WTC11 (cell line): ENCODE results near the gene GAL3ST2. TPM values are rescaled to one million over a fixed set of nuclear protein-coding genes. Genes with fewer than 3 reads are reported as not detected.

Experiments used
- ATAC-seq: fragments of 200-7000 bp; cut with Tn5 transposase; 2 replicates; pipeline ENCODE4 v1.10.0; 2021; ENCODE audit warnings: mild to moderate bottlenecking, moderate library complexity
- CTCF ChIA-PET: fragments of 300-600 bp; sonication (Branson Sonifier 250); formaldehyde crosslinking; loops from one replicate; lab custom pipeline; 2021; ENCODE audit warnings: antibody characterized with exemption; lab: Charles Lee
- POLR2A ChIA-PET: fragments of 350-600 bp; sonication (Branson Sonifier 250); formaldehyde crosslinking; loops from one replicate; lab custom pipeline; 2021; ENCODE audit warnings: antibody characterized with exemption; lab: Charles Lee
- DNase-seq: peaks from one replicate; pipeline ENCODE4 v3.0.0; 2021; ENCODE audit warnings: low spot score
- H3K27ac Mint-ChIP-seq: 2 replicates; pipeline ENCODE4 v1.8.0; 2021; ENCODE audit warnings: mixed read lengths
- H3K27me3 Mint-ChIP-seq: 2 replicates; pipeline ENCODE4 v1.8.0; 2021; ENCODE audit warnings: low read depth, mild to moderate bottlenecking, moderate library complexity, mixed read lengths
- H3K36me3 Mint-ChIP-seq: 2 replicates; pipeline ENCODE4 v1.8.0; 2021; ENCODE audit warnings: mixed read lengths
- H3K4me1 Mint-ChIP-seq: 2 replicates; pipeline ENCODE4 v1.8.0; 2022; ENCODE audit warnings: mixed read lengths
- H3K4me3 Mint-ChIP-seq: 2 replicates; pipeline ENCODE4 v1.8.0; 2021; ENCODE audit warnings: mild to moderate bottlenecking, moderate library complexity, mixed read lengths
- H3K9me3 Mint-ChIP-seq: 2 replicates; pipeline ENCODE4 v1.8.0; 2021; ENCODE audit warnings: mixed read lengths
- FOXK1 ChIP-seq: sonication (generic); formaldehyde crosslinking; IDR thresholded peaks from 2 replicates; pipeline ENCODE4 v1.8.0; 2022; ENCODE audit warnings: mild to moderate bottlenecking, moderate library complexity, missing genetic modification reagents
- JAZF1 ChIP-seq: fragments of 250-450 bp; sonication (Bioruptor Pico); IDR thresholded peaks from 2 replicates; pipeline ENCODE4 v1.9.0; 2021; ENCODE audit warnings: moderate library complexity, mild to moderate bottlenecking, inconsistent platforms
- SMAD4 ChIP-seq: sonication (generic); formaldehyde crosslinking; IDR thresholded peaks from 2 replicates; pipeline ENCODE4 v1.8.0; 2022; ENCODE audit warnings: mild to moderate bottlenecking, missing genetic modification reagents
- ZNF219 ChIP-seq: sonication (generic); formaldehyde crosslinking; IDR thresholded peaks from 2 replicates; pipeline ENCODE4 v1.8.0; 2023; ENCODE audit warnings: missing genetic modification reagents, mild to moderate bottlenecking, borderline replicate concordance
- ZNF671 ChIP-seq: fragments of 250-450 bp; sonication (Bioruptor Pico); IDR thresholded peaks from 2 replicates; pipeline ENCODE4 v1.8.0; 2021; ENCODE audit warnings: mild to moderate bottlenecking
- total RNA-seq: library from RNA; stranded (reverse); gene quantifications from 3 replicates; pipeline ENCODE4 v1.2.3, GENCODE V29; 2021
- TF ChIP-seq, protein P1 (sequence below): fragments of 250-450 bp; sonication (Bioruptor Pico); IDR thresholded peaks from 2 replicates; pipeline ENCODE4 v1.9.0; 2021; ENCODE audit warnings: mild to moderate bottlenecking, borderline replicate concordance
- TF ChIP-seq, protein P2 (sequence below): sonication (generic); formaldehyde crosslinking; IDR thresholded peaks from 2 replicates; pipeline ENCODE4 v1.8.0; 2023; ENCODE audit warnings: missing genetic modification reagents, mild to moderate bottlenecking, borderline replicate concordance
- TF ChIP-seq, protein P3 (sequence below): sonication (generic); formaldehyde crosslinking; IDR thresholded peaks from 2 replicates; pipeline ENCODE4 v1.8.0; 2022; ENCODE audit warnings: mild to moderate bottlenecking, missing genetic modification reagents
- TF ChIP-seq, protein P4 (sequence below): fragments of 250-450 bp; sonication (Bioruptor Pico); conservative IDR thresholded peaks from 2 replicates; pipeline ENCODE4 v1.9.0; 2021; ENCODE audit warnings: mild to moderate bottlenecking

GAL3ST2 gene
- total RNA-seq, 1 experiment from 2014 or later, result 0.98 TPM

DNA sequence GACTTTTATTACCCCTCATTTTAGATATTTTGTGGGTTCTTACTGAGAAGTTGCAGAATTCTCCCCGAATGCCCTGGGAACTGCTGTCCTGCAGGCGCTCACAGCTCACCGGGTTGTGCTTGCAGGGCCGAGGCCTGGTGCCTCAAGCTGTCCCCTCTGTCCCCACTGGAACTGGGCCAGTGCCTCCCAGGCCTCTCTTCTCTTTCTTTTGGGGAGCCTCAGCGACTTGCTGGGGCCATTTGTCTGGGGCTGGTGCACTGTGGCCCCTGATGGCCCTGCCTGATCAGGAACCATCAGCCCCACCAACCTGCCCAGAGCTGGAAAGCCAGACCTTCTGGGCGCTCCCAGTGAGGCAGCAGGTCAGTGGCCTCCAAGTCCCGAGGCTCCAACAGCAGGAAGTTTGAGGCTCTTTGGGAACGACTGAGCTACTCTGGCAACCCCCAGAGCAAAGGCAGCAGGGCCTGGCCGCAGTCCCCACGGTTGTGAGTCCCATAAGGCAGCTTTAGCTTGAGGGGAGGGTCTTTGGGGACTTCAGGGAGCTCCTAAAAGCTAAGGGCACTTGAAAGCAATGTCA, 17.7 kb downstream of the GAL3ST2 start (continued):
- TF ChIP-seq, protein P1, sequence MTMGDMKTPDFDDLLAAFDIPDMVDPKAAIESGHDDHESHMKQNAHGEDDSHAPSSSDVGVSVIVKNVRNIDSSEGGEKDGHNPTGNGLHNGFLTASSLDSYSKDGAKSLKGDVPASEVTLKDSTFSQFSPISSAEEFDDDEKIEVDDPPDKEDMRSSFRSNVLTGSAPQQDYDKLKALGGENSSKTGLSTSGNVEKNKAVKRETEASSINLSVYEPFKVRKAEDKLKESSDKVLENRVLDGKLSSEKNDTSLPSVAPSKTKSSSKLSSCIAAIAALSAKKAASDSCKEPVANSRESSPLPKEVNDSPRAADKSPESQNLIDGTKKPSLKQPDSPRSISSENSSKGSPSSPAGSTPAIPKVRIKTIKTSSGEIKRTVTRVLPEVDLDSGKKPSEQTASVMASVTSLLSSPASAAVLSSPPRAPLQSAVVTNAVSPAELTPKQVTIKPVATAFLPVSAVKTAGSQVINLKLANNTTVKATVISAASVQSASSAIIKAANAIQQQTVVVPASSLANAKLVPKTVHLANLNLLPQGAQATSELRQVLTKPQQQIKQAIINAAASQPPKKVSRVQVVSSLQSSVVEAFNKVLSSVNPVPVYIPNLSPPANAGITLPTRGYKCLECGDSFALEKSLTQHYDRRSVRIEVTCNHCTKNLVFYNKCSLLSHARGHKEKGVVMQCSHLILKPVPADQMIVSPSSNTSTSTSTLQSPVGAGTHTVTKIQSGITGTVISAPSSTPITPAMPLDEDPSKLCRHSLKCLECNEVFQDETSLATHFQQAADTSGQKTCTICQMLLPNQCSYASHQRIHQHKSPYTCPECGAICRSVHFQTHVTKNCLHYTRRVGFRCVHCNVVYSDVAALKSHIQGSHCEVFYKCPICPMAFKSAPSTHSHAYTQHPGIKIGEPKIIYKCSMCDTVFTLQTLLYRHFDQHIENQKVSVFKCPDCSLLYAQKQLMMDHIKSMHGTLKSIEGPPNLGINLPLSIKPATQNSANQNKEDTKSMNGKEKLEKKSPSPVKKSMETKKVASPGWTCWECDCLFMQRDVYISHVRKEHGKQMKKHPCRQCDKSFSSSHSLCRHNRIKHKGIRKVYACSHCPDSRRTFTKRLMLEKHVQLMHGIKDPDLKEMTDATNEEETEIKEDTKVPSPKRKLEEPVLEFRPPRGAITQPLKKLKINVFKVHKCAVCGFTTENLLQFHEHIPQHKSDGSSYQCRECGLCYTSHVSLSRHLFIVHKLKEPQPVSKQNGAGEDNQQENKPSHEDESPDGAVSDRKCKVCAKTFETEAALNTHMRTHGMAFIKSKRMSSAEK (CRISPR knock-in tag), result no peak

DNA sequence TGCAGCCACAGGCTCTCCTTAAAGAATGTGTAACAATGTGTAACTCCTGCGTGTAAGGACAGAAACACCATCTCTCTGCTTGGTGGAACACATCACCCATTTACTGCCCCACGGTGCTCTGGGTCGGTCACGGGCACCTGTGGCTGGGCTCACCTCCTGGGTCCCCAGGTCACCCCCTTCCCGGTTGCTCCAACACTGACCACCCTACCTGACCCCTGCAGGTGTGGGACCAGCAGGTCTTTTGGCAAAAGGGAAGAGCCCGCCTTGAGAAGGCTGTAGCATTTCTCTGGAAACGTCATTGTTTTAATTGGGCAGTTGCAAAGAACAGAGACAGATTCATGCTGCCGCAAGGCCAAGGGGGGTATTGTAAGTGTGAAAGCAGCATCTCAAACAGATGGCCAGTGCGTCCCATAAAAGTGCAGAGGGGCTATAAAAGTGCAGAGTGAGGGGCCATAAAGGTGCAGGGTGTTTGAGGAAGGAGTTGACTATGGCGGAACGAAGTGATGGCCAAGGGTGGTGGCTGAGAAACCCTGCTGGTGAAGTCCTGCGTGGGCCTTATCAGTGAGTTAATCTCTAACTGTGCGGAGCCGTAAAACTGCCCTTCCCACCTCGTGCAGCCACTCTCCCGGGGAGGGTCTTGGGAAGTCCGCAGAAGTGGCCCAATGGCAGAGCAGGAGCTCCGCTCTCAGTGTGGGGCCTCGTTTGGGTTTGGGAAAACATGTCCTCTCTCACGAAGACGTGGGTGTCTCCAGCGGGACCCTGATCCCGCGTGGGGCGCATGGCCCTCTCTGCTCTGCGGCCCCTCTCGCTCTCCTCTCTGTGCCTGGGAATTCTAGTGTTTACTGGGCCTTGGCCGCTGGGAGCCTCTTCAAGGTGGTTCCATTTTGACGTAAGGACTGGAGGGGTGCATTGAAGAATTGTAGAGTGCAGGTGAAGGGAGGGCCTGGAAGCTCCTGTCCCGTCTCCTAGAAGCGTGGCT, 18.7 kb downstream of the GAL3ST2 start:
- ChIA-PET POLR2A (no interaction called here), CTCF (no interaction called here)
- ATAC-seq (no peak), DNase-seq (no peak)
- Mint-ChIP-seq H3K27me3 (peaks cover 7% of the 10 kb centered on the region), H3K4me1 (peaks cover 12% of the 10 kb centered on the region), H3K9me3 (peaks cover 13% of the 10 kb centered on the region), H3K27ac (no peak overlapping the region), H3K36me3 (peaks cover 10% of the 10 kb centered on the region), H3K4me3 (no peak overlapping the region)
- no peak for TF ChIP-seq ZNF671 (CRISPR knock-in tag)
- TF ChIP-seq, protein P2, sequence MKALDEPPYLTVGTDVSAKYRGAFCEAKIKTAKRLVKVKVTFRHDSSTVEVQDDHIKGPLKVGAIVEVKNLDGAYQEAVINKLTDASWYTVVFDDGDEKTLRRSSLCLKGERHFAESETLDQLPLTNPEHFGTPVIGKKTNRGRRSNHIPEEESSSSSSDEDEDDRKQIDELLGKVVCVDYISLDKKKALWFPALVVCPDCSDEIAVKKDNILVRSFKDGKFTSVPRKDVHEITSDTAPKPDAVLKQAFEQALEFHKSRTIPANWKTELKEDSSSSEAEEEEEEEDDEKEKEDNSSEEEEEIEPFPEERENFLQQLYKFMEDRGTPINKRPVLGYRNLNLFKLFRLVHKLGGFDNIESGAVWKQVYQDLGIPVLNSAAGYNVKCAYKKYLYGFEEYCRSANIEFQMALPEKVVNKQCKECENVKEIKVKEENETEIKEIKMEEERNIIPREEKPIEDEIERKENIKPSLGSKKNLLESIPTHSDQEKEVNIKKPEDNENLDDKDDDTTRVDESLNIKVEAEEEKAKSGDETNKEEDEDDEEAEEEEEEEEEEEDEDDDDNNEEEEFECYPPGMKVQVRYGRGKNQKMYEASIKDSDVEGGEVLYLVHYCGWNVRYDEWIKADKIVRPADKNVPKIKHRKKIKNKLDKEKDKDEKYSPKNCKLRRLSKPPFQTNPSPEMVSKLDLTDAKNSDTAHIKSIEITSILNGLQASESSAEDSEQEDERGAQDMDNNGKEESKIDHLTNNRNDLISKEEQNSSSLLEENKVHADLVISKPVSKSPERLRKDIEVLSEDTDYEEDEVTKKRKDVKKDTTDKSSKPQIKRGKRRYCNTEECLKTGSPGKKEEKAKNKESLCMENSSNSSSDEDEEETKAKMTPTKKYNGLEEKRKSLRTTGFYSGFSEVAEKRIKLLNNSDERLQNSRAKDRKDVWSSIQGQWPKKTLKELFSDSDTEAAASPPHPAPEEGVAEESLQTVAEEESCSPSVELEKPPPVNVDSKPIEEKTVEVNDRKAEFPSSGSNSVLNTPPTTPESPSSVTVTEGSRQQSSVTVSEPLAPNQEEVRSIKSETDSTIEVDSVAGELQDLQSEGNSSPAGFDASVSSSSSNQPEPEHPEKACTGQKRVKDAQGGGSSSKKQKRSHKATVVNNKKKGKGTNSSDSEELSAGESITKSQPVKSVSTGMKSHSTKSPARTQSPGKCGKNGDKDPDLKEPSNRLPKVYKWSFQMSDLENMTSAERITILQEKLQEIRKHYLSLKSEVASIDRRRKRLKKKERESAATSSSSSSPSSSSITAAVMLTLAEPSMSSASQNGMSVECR (CRISPR knock-in tag), result no peak
- no peak for TF ChIP-seq ZNF219
- TF ChIP-seq FOXK1 (CRISPR knock-in tag), result no peak

DNA sequence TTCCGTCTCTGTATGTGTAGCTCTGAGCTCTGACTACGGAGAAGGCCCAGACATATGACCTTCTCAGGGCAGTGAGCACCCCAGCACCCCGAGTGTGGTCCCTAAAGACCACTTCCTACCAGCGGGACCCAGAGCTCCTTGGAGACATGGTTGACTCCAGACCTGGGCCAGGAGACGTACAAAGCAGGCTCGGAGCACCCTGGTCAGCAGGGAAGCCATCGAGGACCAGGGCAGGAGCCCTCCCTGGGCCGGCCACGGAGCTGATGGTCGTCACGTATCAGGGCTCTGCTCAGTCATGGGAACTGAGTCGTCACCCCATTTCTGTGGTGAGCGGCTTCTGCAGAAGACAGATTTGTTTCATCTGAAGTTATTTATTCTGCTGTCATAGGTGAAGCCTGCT, 19.6 kb downstream of the GAL3ST2 start:
- Mint-ChIP-seq H3K27ac (no peak overlapping the region), H3K4me1 (peaks cover 12% of the 10 kb centered on the region), H3K9me3 (peaks cover 4% of the 10 kb centered on the region), H3K27me3 (peaks cover under 1% of the 10 kb centered on the region; the same call in 1 of the 2 replicates), H3K4me3 (no peak overlapping the region), H3K36me3 (peaks cover under 1% of the 10 kb centered on the region)
- ChIA-PET POLR2A (no interaction called here), CTCF (no interaction called here)
- no peak for TF ChIP-seq SMAD4 (CRISPR knock-in tag)
- ATAC-seq, result no peak
- no peak for DNase-seq

DNA sequence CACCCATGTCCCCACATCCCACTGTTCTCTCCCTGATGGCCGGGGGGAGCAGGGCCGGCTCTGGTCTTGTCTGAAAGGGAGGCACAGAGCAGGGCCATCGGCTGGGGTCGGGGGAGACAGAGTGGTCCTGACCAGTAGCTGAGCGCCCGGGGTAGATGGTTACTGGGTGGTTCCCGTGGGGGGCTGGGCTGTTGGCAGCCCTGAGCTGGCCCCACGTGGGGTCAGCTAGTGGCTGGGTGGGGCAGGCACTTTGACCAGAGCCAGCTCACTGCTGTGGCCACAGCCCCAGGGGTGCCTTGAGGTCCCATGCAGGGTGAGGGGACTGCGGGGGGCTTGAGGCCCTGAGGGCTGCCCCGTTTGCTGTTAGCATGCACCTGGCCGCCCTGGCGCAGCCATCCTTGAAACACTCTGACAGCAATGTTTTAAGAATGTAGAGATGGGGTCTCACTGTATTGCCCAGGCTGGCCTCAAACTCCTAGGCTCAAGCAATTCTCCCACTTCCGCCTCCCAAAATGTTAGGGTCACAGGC, 20.1 kb downstream of the GAL3ST2 start:
- no peak overlapping the region for H3K27ac Mint-ChIP-seq
- H3K9me3 Mint-ChIP-seq, result peaks cover 3% of the 10 kb centered on the region; the same call in 1 of the 2 replicates
- ChIA-PET POLR2A (no interaction called here), CTCF (no interaction called here)
- H3K36me3 Mint-ChIP-seq, result no peaks in the 10 kb centered on the region
- ATAC-seq (no peak), DNase-seq (no peak)
- peaks cover 12% of the 10 kb centered on the region for H3K4me1 Mint-ChIP-seq
- H3K27me3 Mint-ChIP-seq, result no peaks in the 10 kb centered on the region; the same call in 1 of the 2 replicates
- H3K4me3 Mint-ChIP-seq, result no peak overlapping the region
- TF ChIP-seq, protein P3, sequence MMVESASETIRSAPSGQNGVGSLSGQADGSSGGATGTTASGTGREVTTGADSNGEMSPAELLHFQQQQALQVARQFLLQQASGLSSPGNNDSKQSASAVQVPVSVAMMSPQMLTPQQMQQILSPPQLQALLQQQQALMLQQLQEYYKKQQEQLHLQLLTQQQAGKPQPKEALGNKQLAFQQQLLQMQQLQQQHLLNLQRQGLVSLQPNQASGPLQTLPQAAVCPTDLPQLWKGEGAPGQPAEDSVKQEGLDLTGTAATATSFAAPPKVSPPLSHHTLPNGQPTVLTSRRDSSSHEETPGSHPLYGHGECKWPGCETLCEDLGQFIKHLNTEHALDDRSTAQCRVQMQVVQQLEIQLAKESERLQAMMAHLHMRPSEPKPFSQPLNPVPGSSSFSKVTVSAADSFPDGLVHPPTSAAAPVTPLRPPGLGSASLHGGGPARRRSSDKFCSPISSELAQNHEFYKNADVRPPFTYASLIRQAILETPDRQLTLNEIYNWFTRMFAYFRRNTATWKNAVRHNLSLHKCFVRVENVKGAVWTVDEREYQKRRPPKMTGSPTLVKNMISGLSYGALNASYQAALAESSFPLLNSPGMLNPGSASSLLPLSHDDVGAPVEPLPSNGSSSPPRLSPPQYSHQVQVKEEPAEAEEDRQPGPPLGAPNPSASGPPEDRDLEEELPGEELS (CRISPR knock-in tag), result no peak
- TF ChIP-seq, protein P4, sequence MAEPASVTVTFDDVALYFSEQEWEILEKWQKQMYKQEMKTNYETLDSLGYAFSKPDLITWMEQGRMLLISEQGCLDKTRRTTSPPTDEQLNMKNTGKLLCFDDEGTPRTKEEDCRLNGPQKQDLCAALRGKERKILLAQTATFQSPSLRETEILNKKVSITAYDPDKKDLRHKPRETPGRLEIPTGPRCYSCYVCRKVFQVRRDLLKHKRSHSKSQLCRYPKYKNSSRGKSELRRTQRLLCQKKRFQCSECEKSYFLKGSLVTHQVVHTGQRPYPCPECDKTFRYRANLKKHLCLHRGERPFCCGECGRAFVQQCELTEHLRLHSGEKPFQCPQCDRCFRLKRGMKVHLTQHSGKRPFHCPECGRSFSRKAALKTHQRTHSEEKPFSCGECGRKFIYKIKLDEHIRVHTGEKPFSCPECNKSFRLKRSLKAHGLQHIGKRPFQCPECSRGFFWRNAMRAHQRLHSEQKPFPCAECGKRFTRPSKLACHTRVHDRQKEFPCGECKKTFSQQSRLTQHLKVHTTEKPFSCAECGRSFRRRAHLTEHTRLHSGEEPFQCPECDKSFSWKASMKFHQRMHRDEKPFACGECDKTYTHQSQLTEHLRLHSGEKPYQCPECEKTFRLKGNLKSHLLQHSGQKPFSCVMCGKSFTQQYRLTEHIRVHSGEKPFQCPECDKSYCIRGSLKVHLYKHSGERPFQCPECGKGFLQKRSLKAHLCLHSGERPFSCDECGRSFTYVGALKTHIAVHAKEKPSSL (CRISPR knock-in tag), result no peak
- no peak for TF ChIP-seq JAZF1 (CRISPR knock-in tag)
